ENCODE results near the gene ARPC1A. TPM values are rescaled to one million over a fixed set of nuclear protein-coding genes. Genes with fewer than 3 reads are reported as not detected.
"Not testable (repeated sequence)": the region's sequence is repeated elsewhere in the genome, so short reads cannot be mapped to it uniquely, and the experiment has no call there.

Gene ARPC1A
- polyA plus RNA-seq, 5 donors: 89.8 to 108 (median 102) TPM

DNA sequence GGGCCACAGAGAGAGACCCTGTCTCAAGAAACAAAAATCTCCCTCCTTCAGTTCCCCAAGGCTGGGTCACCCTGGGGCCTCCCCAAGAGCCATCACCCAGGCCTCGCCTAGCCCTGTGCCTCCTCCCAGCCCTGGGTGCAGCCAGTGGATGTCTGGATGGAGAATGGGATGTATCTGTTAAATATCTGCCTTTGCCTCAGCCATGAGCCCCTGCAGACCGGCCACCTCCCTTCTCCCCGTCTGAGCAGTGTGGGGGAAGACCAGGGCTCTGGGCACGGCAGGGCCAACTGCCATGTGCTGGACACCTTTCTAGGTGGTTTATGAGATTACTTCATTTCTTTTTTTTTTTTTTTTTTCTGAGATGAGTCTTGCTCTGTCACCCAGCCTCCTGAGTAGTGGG is 58.8 kb downstream of the ARPC1A start:
- DNase-seq: no peak

GRCh38 chr7:99385564-99385963 is 59.9 kb downstream of the ARPC1A start:
- DNase-seq: no peak

GRCh38 chr7:99386584-99387238 is 61.0 kb downstream of the ARPC1A start:
- no peak for DNase-seq

DNA sequence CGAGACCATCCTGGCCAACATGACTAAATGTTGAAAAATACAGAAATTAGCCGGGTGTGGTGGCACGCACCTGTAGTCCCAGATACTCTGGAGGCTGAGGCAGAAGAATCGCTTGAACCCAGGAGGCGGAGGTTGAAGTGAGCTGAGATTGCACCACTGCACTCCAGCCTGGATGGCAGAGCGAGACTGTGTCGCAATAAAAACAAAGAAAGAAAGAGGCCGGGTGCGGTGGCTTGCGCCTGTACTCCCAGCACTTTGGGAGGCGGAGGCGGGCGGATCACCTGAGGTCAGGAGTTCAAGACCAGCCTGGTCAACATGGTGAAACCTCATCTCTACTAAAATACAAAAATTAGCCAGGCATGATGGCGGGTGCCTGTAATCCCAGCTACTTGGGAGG is 61.5 kb downstream of the ARPC1A start:
- DNase-seq: not testable (repeated sequence)

- DNase-seq: no peak
These were observed 62.2 kb downstream of the ARPC1A start for GRCh38 chr7:99387912-99388311.

DNA sequence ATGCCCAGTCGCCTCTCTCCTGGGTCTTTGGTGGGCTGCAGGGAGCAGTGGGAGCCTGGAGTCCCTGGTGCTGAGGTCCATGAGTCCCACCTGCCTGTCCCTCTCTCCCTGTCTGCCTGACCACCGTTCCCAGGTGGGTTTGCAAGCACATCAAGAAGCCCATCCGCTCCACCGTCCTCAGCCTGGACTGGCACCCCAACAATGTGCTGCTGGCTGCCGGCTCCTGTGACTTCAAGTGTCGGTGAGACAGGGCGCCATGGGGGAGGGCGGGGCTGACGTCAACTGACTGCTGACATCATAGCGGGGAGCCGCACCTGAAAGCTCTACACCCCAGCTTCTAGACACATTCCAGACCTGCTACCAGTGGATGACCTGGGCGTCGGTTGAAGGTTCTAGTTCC is 64.1 kb downstream of the ARPC1A start:
- no peak for DNase-seq

- no peak for DNase-seq
These were observed 65.4 kb downstream of the ARPC1A start for GRCh38 chr7:99390941-99391602.

GRCh38 chr7:99392046-99392445 is 66.3 kb downstream of the ARPC1A start:
- DNase-seq: no peak

DNA sequence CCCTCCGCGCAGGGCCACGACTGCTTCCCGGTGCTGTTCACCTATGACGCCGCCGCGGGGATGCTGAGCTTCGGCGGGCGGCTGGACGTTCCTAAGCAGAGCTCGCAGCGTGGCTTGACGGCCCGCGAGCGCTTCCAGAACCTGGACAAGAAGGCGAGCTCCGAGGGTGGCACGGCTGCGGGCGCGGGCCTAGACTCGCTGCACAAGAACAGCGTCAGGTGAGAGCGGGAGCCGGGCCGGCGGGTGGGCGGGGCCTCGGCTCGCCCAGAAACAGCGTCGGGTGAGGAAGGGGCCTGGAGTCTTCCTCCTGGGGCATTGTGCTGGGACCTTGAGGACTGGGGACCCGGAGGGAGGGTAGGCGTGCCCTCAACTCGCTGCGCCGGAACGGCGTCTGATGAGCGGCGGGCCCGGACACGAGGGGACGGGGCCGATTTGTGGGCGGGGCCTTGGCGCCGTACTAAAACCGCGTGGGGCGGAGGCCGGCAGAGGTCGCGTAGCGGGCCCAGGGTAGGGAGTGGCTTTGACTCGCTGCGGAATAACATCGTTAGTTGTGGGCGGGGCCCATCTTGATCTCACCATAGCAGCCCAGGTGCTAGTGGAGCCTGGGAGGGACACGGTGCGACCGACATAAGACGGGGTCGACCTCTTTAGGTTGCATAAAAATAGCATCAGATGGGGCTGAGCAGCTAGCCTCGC is 67.1 kb downstream of the ARPC1A start:
- peak; percentile 63 to 72 for DNase-seq

DNA sequence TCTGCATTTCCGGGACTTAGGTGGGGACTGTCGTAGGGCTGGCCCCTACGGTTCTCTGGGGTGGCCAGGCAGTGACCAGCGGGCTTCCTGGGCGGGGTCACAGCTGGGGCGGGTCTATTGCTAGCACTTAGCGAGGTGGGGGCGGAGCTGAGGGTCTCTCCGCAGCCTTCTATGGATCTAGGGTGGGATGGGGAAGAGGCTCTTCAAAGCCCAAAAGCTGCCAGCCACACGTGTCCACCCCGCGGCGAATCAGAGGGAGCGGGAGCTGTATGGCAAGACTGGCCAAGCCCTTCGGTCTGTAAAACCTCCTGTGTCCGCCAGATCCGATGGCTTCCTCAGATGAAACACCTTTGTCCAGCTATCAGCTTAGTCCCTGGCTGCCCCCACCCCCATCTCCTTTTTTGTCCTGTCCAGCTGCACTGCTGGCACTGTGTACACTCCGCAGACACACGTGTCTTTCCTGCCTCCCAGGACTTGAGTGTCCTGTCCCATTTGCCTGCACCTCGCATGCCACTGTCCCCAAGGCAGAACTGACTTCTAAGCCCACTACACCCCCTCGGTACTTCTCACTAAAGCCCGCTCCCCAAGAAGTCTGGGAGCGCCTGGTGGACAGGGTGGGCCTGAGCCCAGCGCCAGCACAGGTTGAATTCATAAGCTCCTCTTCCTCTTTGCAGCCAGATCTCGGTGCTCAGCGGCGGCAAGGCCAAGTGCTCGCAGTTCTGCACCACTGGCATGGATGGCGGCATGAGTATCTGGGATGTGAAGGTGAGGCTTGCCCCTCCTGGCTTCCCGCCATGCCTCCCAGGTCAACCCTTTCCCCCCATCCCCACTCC is 67.9 kb downstream of the ARPC1A start:
- DNase-seq: peak in 1 of 2 donors; percentile 53

DNA sequence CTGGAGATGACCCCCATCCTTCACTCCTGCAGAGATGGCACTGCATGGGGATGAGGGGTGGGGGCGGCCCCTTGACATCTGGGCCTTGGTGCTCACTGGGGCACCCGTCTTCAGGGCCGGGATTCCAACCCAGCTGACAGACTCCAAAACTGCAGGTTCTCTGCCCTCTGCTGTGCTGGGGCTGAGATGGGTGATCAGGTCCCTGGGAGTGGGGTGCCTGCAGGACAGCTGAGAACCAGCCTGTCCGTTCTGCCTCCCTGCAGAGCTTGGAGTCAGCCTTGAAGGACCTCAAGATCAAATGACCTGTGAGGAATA is 68.4 kb downstream of the ARPC1A start:
- DNase-seq: no peak

DNA sequence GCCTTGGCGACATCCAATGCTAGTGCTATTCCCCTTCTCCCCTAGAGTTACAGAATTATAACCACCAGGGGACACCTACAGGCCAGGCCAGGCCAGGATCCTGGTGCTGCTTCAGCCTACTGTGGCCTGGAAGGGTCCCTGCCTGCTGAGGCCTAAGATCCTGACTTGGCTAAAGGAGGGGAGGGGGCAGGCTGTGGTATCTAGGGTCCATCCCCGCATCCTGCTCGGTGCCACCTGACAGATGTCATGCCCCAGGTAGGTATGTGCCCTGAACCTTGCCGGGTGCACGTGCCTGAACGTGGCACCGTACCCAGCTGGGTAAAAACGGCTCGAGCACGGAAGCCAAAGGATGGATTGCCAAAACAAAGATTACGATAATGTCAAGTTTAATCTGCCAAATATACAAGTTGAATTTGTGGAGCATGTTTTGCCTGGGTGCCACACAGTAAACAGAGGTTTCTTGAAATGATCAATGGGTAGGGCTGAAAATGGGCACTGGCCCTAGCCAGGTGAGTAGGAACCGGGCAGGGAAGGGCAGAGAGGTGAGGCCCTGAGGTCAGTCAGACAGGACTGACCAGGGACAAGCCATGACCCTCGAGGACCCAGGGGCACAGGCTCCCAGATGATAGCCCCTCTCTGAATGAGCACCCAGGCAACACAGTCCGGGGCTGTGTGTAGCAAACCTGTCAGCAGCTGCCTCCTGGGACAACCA is 70.1 kb downstream of the ARPC1A start:
- no peak for DNase-seq

DNA sequence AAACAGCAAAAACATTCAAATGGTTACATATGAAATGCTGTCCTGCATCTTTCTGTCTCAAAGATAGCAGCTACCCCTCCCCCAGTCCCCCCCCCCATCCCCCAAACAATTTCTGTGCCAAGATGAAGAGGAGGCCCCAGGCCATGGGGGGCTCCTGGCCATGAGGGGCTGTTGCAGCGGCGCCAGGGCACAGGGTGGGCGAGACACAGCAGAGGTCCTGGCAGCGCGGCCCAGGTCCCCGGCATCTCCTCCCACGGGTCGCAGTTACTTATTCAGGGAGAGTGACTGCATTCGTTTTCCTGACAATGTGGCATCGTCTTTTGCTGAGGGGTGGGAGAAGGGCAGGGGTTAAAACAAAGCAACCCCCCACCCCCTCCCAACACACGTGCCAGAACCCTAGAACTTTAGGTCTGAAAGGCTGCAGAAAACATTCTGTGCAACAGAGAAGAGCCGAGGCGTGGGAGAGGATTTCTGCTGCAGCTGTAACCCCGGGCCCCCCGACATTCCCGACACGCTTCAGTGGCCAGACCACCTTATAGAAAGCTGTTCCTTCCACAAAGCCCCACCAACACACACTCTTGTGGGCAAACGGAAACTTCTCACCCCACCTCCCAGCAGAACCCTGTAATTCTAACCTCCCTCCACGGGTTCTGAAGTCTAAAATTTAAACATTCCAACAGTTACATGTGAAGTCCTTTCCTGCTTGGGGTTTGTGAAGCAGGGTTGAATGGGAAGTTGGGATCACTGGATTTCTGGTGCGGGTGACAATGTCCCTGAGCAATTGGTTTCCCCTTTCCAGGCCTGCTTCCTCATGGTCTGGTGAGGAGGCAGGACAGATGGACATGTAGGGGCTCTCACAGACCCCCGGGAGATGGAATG is 71.0 kb downstream of the ARPC1A start:
- DNase-seq: no peak

- DNase-seq: no peak
These were observed 71.7 kb downstream of the ARPC1A start for GRCh38 chr7:99397297-99397983.

DNA sequence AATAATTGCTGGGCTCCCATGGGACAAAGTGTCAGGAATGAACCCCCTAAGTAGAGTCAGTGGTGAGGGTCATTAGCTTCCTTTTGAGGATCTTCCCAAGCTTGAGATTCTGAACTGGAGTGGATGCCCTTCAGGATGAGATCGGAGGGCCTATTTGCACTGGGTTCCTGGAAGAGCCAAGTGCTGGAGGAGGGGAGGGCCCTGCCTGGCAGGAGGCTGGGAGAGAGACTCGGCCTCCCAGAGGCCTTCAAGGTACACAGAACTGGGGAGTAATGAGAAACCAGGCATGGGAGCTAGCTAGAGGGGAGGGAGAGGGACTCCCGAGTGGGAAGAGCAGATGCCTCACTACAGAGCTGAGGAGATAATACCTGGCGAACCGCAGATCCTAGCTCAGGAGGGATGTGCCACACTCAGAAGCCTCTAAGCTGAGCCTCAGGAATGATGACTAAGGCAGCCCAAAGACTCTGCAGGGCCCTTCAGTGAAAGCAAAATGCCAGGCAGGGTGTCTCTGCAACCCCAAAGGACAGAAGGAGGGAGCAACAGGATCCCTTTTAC is 73.3 kb downstream of the ARPC1A start:
- no peak for DNase-seq

DNA sequence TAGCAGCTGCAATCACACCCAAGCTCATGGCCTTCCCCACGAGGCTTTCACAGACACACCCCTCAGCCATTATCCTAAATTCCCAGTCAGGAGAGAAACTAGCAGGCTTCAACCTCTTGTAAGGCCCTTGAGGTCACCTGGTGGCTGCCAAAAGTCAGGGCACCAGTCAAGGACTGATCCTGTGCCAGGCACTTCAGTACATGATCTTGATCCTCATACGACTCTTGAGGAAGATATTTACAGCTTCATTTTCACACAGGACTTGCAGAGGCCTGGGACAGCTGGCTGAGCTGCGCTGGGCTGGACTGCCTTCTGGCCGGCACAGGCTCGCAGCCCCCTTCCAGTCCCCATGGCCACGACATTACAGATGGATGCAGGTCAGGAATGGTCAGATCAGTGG is 73.9 kb downstream of the ARPC1A start:
- DNase-seq: no peak

DNA sequence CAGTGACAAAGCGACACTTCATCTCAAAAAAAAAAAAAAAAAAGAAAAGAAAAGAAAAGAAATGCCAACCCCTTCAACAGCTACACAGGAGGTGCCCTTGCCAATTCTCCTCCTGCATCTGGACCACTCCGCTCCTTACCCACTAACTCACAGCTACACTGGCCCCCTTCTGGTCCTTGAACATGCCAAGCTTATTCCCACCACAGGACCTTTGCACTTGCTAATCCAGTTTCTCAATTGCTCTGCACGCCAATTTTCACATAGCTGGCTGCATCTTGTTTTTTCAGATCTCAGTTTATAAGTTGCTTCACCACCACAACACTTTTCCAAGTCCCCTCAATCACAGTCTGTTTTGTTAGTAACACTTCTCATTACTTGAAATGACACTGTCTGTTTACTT is 77.2 kb downstream of the ARPC1A start:
- no peak for DNase-seq

DNA sequence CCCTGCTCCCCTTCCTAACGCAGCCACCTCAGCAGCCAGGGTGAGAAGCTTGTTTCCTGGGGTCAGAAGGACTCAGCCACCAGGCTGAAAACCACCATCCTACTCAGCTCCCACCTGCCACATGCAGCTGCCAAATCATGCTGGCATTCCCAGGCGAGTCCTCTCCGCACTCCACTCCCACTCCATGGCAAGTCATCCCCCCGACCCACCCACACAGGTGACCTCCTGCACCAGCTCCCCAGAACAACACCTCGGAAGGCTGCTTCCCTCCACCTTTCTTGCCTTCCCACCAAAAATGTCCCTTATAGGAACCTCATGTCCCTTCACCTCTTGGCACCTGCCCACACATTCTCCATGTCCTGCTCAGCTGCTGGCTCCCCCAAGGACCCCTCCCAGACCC is 78.1 kb downstream of the ARPC1A start:
- DNase-seq: no peak

- no peak for DNase-seq
These were observed 78.7 kb downstream of the ARPC1A start for GRCh38 chr7:99404235-99404976.

Data from right lung (tissue), 5 donors.